Lung (tissue), 12 donors: ENCODE results near the gene INPP4A. TPM values are rescaled to one million over a fixed set of nuclear protein-coding genes. Genes with fewer than 3 reads are reported as not detected.

Experiments used
- ATAC-seq: fragments of 200-7000 bp; cut with Tn5 transposase; one replicate; pipeline ENCODE4 v1.9.1; 2020; ENCODE audit warnings: moderate number of reproducible peaks; ENCODE audit not compliant: insufficient read depth, low FRiP score
- DNase-seq, 3 donors: peaks; one replicate each; pipeline ENCODE4 v3.0.0-alpha.2; 2013 to 2017
- H3K27ac ChIP-seq, 2 donors: one replicate each; pipeline ENCODE4 v1.5.1; 2013; ENCODE audit warnings: mild to moderate bottlenecking in 2 of 2, moderate library complexity in 2 of 2, control low read depth in 1 of 2, inconsistent platforms in 1 of 2, low read depth in 1 of 2, low read length in 1 of 2
- H3K27me3 ChIP-seq, 3 donors: one replicate each; pipeline ENCODE4 v1.5.1; 2013; ENCODE audit warnings: low read length in 2 of 3; ENCODE audit not compliant: control insufficient read depth in 3 of 3, insufficient read depth in 3 of 3
- H3K36me3 ChIP-seq, 4 donors: one replicate each; pipeline ENCODE4 v1.5.1; 2013; ENCODE audit warnings: low read length in 4 of 4, mild to moderate bottlenecking in 1 of 4, moderate library complexity in 1 of 4; ENCODE audit not compliant: control insufficient read depth in 4 of 4, insufficient read depth in 4 of 4
- H3K4me1 ChIP-seq, 5 donors: one replicate each; pipeline ENCODE4 v1.5.1; 2013; ENCODE audit warnings: low read length in 5 of 5, mild to moderate bottlenecking in 2 of 5, moderate library complexity in 1 of 5; ENCODE audit not compliant: control insufficient read depth in 5 of 5, insufficient read depth in 5 of 5
- H3K4me3 ChIP-seq: one replicate; pipeline ENCODE4 v1.5.1; 2013; ENCODE audit warnings: mild to moderate bottlenecking, control low read depth, moderate library complexity
- H3K9ac ChIP-seq, 2 donors: one replicate each; pipeline ENCODE4 v1.5.1; 2013; ENCODE audit warnings: low read length in 2 of 2, control low read depth in 1 of 2; ENCODE audit not compliant: insufficient read depth in 1 of 2
- H3K9me3 ChIP-seq, 4 donors: one replicate each; pipeline ENCODE4 v1.5.1; 2013; ENCODE audit warnings: low read length in 3 of 4, mild to moderate bottlenecking in 1 of 4, moderate library complexity in 1 of 4; ENCODE audit not compliant: control insufficient read depth in 4 of 4, insufficient read depth in 3 of 4
- CTCF ChIP-seq: IDR thresholded peaks from 2 replicates; pipeline ENCODE4 v1.5.1; 2012; ENCODE audit warnings: mild to moderate bottlenecking; ENCODE audit errors: control extremely low read depth, extremely low read depth
- WGBS, 2 donors: extraction: QIAGEN DNeasy Blood & Tissue Kit; methylation state at CpG; one replicate each; pipeline ENCODE4 v1.1.7; 2013; 5-methylcytosine and 5-hydroxymethylcytosine counted together
- polyA plus RNA-seq, 2 donors: library from polyadenylated mRNA; stranded (reverse); fragments of 200-250 nt; gene quantifications; one replicate each; pipeline ENCODE4 v1.2.1, GENCODE V29; 2013
- total RNA-seq, 2 donors: library from RNA; depleted of rRNA in 1 of 2; stranded (reverse); fragments of >200 nt in 1 of 2; gene quantifications; one replicate each; pipeline ENCODE4 v1.2.1, GENCODE V29; 2014 to 2021
- donor health status: control.
- donor health status: control.
- donor health status: Bipolar disorder and iron deficiency.
- donor health status: healthy.
- donor health status: DM: yes; HTN: yes; CAD: no.

INPP4A gene
- total and polyA plus RNA-seq, 4 donors: 8.0 to 43.3 (median 19.8) TPM

GRCh38 chr2:98598781-98599428 lies 154.2 kb downstream of the INPP4A start:
- 86 to 93% methylated on average over 1 of the region's 1 CpG for WGBS, 2 donors

DNA sequence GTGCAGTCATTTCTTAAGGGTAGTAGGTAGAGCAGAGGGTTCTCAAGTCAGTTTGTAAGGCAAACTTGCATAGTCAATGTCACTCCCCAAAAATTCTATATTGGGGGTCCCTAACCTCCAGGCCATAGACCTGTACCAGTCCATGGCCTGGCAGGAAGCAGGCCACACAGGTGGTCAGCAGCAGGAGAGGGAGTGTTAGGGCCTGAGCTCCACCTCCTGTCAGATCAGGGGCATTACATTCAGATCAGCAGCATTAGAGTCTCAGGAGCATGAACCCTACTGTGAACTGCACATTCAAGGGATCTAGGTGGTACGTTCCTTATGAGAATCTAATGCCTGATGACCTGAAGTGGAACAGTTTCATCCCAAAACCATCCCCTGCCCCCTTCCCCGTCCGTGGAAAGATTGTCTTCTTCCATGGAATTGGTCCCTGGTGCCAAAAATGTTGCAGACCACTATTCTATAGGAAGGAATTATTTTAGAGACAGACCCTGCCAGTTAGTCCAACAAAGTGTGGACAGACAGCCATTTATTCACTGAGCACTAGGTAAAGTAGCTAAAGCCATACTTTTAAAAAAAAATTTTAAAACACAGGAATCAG lies 157.0 kb downstream of the INPP4A start:
- peaks cover 0 to 3% (median under 1%) of the 10 kb centered on the region in 5 donors for H3K4me1 ChIP-seq
- H3K4me3 ChIP-seq: no peak overlapping the region
- DNase-seq (peak in 1 of 3 donors; percentile 14), ATAC-seq (peak; percentile 53)
- no peaks in the 10 kb centered on the region for H3K27me3 ChIP-seq
- no peak overlapping the region for H3K27ac ChIP-seq
- H3K9ac ChIP-seq: no peak overlapping the region
- peaks cover 13 to 26% (median 15%) of the 10 kb centered on the region in 4 donors for H3K36me3 ChIP-seq
- 84 to 87% methylated on average over 3 of the region's 3 CpGs for WGBS, 2 donors
- no peaks in the 10 kb centered on the region for H3K9me3 ChIP-seq
- no peak for TF ChIP-seq CTCF

More at GRCh38 chr2:98598781-98599428, 154.2 kb downstream of the INPP4A start:
- peaks cover 11 to 26% (median 15%) of the 10 kb centered on the region in 4 donors for H3K36me3 ChIP-seq
- H3K9me3 ChIP-seq: no peaks in the 10 kb centered on the region
- H3K9ac ChIP-seq: no peak overlapping the region
- H3K27ac ChIP-seq: no peak overlapping the region
- no peak for DNase-seq
- no peaks in the 10 kb centered on the region for H3K4me1 ChIP-seq
- H3K4me3 ChIP-seq: no peak overlapping the region
- TF ChIP-seq CTCF: no peak
- no peak for ATAC-seq
- H3K27me3 ChIP-seq: no peaks in the 10 kb centered on the region

- no peak for DNase-seq
- 77 to 82% methylated on average over 2 of the region's 2 CpGs for WGBS, 2 donors
- Histone ChIP-seq H3K4me1 (peaks cover 0 to 20% (median 8%) of the 10 kb centered on the region in 5 donors), H3K36me3 (peaks cover 7 to 17% (median 11%) of the 10 kb centered on the region in 4 donors), H3K27ac (no peak overlapping the region), H3K9ac (no peak overlapping the region), H3K9me3 (no peaks in the 10 kb centered on the region), H3K27me3 (no peaks in the 10 kb centered on the region), H3K4me3 (no peak overlapping the region)
- no peak for ATAC-seq
- no peak for TF ChIP-seq CTCF
Observed at GRCh38 chr2:98604547-98604946, 159.9 kb downstream of the INPP4A start.
